GM21526 (cell line): ENCODE measurements around the gene HIPK2.
A peak's percentile ranks its signal among the peaks of the same experiment; 100 is the strongest.
"Not testable (repeated sequence)": the region's sequence is repeated elsewhere in the genome, so short reads cannot be mapped to it uniquely, and the experiment has no call there.

Source experiments
- ATAC-seq: cut with Tn5 transposase; IDR thresholded peaks from one replicate; pipeline ENCODE4 v1.9.1; 2021; ENCODE audit warnings: moderate library complexity; ENCODE audit not compliant: unreplicated experiment, low FRiP score

HIPK2 gene

GRCh38 chr7:139635526-139636302 is 142.1 kb downstream of the HIPK2 start:
- ATAC-seq: no peak

GRCh38 chr7:139634087-139634486 is 143.7 kb downstream of the HIPK2 start:
- no peak for ATAC-seq

GRCh38 chr7:139631520-139632031 is 146.2 kb downstream of the HIPK2 start:
- no peak for ATAC-seq

- no peak for ATAC-seq
These were observed 146.9 kb downstream of the HIPK2 start for GRCh38 chr7:139630643-139631519.

GRCh38 chr7:139629392-139630082 is 148.3 kb downstream of the HIPK2 start:
- no peak for ATAC-seq

GRCh38 chr7:139627831-139628230 is 150.0 kb downstream of the HIPK2 start:
- ATAC-seq: no peak

- ATAC-seq: no peak
These were observed 151.0 kb downstream of the HIPK2 start for GRCh38 chr7:139626817-139627216.

- ATAC-seq: no peak
These were observed 154.3 kb downstream of the HIPK2 start for GRCh38 chr7:139623518-139623917.

GRCh38 chr7:139620676-139621344 is 157.0 kb downstream of the HIPK2 start:
- ATAC-seq: peak; percentile 56

GRCh38 chr7:139619367-139619657 is 158.5 kb downstream of the HIPK2 start:
- no peak for ATAC-seq

- ATAC-seq: no peak
These were observed 159.1 kb downstream of the HIPK2 start for GRCh38 chr7:139618482-139619366.

- no peak for ATAC-seq
These were observed 160.7 kb downstream of the HIPK2 start for GRCh38 chr7:139617074-139617473.

GRCh38 chr7:139614886-139615285 is 162.9 kb downstream of the HIPK2 start:
- ATAC-seq: no peak

- no peak for ATAC-seq
These were observed 163.8 kb downstream of the HIPK2 start for GRCh38 chr7:139613971-139614411.

- not testable (repeated sequence) for ATAC-seq
These were observed 166.2 kb downstream of the HIPK2 start for GRCh38 chr7:139611556-139611955.

- ATAC-seq: no peak
These were observed 167.2 kb downstream of the HIPK2 start for GRCh38 chr7:139610595-139610994.

GRCh38 chr7:139603896-139604295 is 173.9 kb downstream of the HIPK2 start:
- no peak for ATAC-seq

- no peak for ATAC-seq
These were observed 174.5 kb downstream of the HIPK2 start for GRCh38 chr7:139603282-139603681.

- ATAC-seq: no peak
These were observed 175.6 kb downstream of the HIPK2 start for GRCh38 chr7:139602143-139602722.
